Activated CD8-positive, alpha-beta memory T cell treated with anti-CD3 and anti-CD28 coated beads, Interleukin-2, amount 50 U/mL, for 24 hours (primary cell): ENCODE results near the gene OR52E4.

Experiments used
- DNase-seq: peaks from one replicate; pipeline ENCODE4 v3.0.0-alpha.2; 2020; ENCODE audit errors: extremely low read depth

The OR52E4 gene

GRCh38 chr11:5929571-5930368 is 49.3 kb downstream of the OR52E4 start:
- DNase-seq, result no peak

- DNase-seq, result no peak
These were observed 50.2 kb downstream of the OR52E4 start for GRCh38 chr11:5930614-5931013.

GRCh38 chr11:5931061-5931460 is 50.6 kb downstream of the OR52E4 start:
- DNase-seq, result no peak

- no peak for DNase-seq
These were observed 52.2 kb downstream of the OR52E4 start for GRCh38 chr11:5932671-5933070.

- DNase-seq, result no peak
These were observed 52.7 kb downstream of the OR52E4 start for GRCh38 chr11:5933116-5933515.
